CD4-positive, alpha-beta T cell treated with Interleukin-15 for 1 hour (primary cell): ENCODE measurements around the gene UPK3BL1.
A peak's percentile ranks its signal among the peaks of the same experiment; 100 is the strongest.
"Not testable (repeated sequence)": the region's sequence is repeated elsewhere in the genome, so short reads cannot be mapped to it uniquely, and the experiment has no call there.

Experiments used
- DNase-seq: peaks from one replicate; pipeline ENCODE4 v3.0.0-alpha.2; 2020

Gene UPK3BL1

GRCh38 chr7:102642691-102643090 is at the start of gene UPK3BL1:
TSS of gene UPK3BL1 (minus strand) at chr7:102642791. CDS start at chr7:102642741, 50 bp downstream.
- not testable (repeated sequence) for DNase-seq

- not testable (repeated sequence) for DNase-seq
Measured at GRCh38 chr7:102690602-102691001, 48.0 kb upstream of the UPK3BL1 start.

- not testable (repeated sequence) for DNase-seq
Measured at GRCh38 chr7:102689436-102690282, 47.1 kb upstream of the UPK3BL1 start.

GRCh38 chr7:102688299-102689036 is 45.9 kb upstream of the UPK3BL1 start:
- DNase-seq = not testable (repeated sequence)

GRCh38 chr7:102682560-102682959 is 40.0 kb upstream of the UPK3BL1 start:
- DNase-seq = not testable (repeated sequence)

GRCh38 chr7:102680780-102681179 is 38.2 kb upstream of the UPK3BL1 start:
- not testable (repeated sequence) for DNase-seq

- not testable (repeated sequence) for DNase-seq
Measured at GRCh38 chr7:102675545-102675944, 33.0 kb upstream of the UPK3BL1 start.

- DNase-seq = not testable (repeated sequence)
Measured at GRCh38 chr7:102673447-102674067, 31.0 kb upstream of the UPK3BL1 start.

- DNase-seq = not testable (repeated sequence)
Measured at GRCh38 chr7:102671956-102672307, 29.3 kb upstream of the UPK3BL1 start.

GRCh38 chr7:102671166-102671955 is 28.8 kb upstream of the UPK3BL1 start, which contains the start of gene POLR2J2:
TSS of gene POLR2J2 (minus strand) at chr7:102671663. CDS start at chr7:102671601, 62 bp downstream.
- DNase-seq = not testable (repeated sequence)

GRCh38 chr7:102667523-102667922 is 24.9 kb upstream of the UPK3BL1 start:
- DNase-seq = not testable (repeated sequence)

GRCh38 chr7:102666850-102667249 is 24.3 kb upstream of the UPK3BL1 start:
- not testable (repeated sequence) for DNase-seq

GRCh38 chr7:102664765-102665164 is 22.2 kb upstream of the UPK3BL1 start:
- not testable (repeated sequence) for DNase-seq

GRCh38 chr7:102649924-102650323 is 7.3 kb upstream of the UPK3BL1 start, which contains the start of gene SPDYE2B:
TSS of gene SPDYE2B (plus strand) at chr7:102650319. CDS start at chr7:102652349, 2,030 bp downstream.
- DNase-seq = not testable (repeated sequence)

- not testable (repeated sequence) for DNase-seq
Measured at GRCh38 chr7:102647813-102648212, 5.2 kb upstream of the UPK3BL1 start.

- DNase-seq = not testable (repeated sequence)
Measured at GRCh38 chr7:102643404-102643803, 813 bp upstream of the UPK3BL1 start.

GRCh38 chr7:102638848-102639247 is 3.7 kb downstream of the UPK3BL1 start:
- peak; percentile 14 for DNase-seq

GRCh38 chr7:102636956-102637355 is 5.6 kb downstream of the UPK3BL1 start:
- DNase-seq = not testable (repeated sequence)

- DNase-seq = not testable (repeated sequence)
Measured at GRCh38 chr7:102635354-102635753, 7.2 kb downstream of the UPK3BL1 start.

GRCh38 chr7:102634299-102634698 is 8.3 kb downstream of the UPK3BL1 start:
- DNase-seq = not testable (repeated sequence)

- DNase-seq = not testable (repeated sequence)
Measured at GRCh38 chr7:102630622-102631021, 12.0 kb downstream of the UPK3BL1 start.
